H1 (cell line): ENCODE measurements around the gene CAPN15. TPM values are rescaled to one million over a fixed set of nuclear protein-coding genes. Genes with fewer than 3 reads are reported as not detected.

Experiments used
- ASH2L ChIP-seq: fragments of 200-600, 300-600 bp; sonication (generic); IDR thresholded peaks from one replicate; pipeline ENCODE4 v1.7.1; 2017; ENCODE audit warnings: low read length
- CEBPB ChIP-seq: IDR thresholded peaks from 2 replicates; pipeline ENCODE4 v1.6.1; 2012; ENCODE audit warnings: low read depth, low read length
- CHD7 ChIP-seq: fragments of 300-600 bp; sonication (generic); IDR thresholded peaks from 2 replicates; pipeline ENCODE4 v1.7.1; 2012; ENCODE audit warnings: low read length, moderate library complexity, mild to moderate bottlenecking, inconsistent platforms; ENCODE audit not compliant: insufficient replicate concordance
- HDAC2 ChIP-seq, 2 experiments: fragments of 300-600 bp in 1 of 2; sonication (generic) in 1 of 2; IDR thresholded peaks; 2 replicates each; pipeline ENCODE4 v1.6.1; 2011 to 2012; ENCODE audit warnings: low read depth in 2 of 2, low read length in 2 of 2, mild to moderate bottlenecking in 2 of 2, moderate library complexity in 2 of 2, borderline replicate concordance in 1 of 2, inconsistent platforms in 1 of 2
- JUN ChIP-seq: IDR thresholded peaks from 2 replicates; pipeline ENCODE4 v1.6.1; 2011; ENCODE audit warnings: low read depth, mild to moderate bottlenecking, improper control_type of control experiment, low read length
- MAX ChIP-seq: IDR thresholded peaks from 2 replicates; pipeline ENCODE4 v1.6.1; 2012; ENCODE audit warnings: inconsistent platforms
- SIN3A ChIP-seq, 2 experiments: IDR thresholded peaks in 1 of 2; conservative IDR thresholded peaks in 1 of 2; 2 replicates each; pipeline ENCODE4 v1.6.1; 2011 to 2012; ENCODE audit warnings: low read length in 2 of 2, improper control_type of control experiment in 1 of 2, low read depth in 1 of 2, mild to moderate bottlenecking in 1 of 2
- SP2 ChIP-seq: IDR thresholded peaks from 2 replicates; pipeline ENCODE4 v1.6.1; 2012; ENCODE audit warnings: mild to moderate bottlenecking, low read length, inconsistent platforms
- SRF ChIP-seq: IDR thresholded peaks from 2 replicates; pipeline ENCODE4 v1.6.1; 2011; ENCODE audit warnings: mild to moderate bottlenecking, low read depth, low read length, moderate library complexity
- polyA plus RNA-seq, 7 experiments: library from polyadenylated mRNA; depleted of rRNA in 3 of 7; stranded (reverse) in 5 of 7; unstranded in 2 of 7; fragments of >200 nt in 5 of 7; fragments of 200-250 nt in 2 of 7; gene quantifications; 1 replicate in 5 of 7; 2 replicates in 1 of 7; 4 replicates in 1 of 7; pipeline versions ENCODE4 v1.2.1 to v1.2.3, GENCODE V29; 2011 to 2013; ENCODE audit warnings: missing spikeins in 2 of 7, mixed read lengths in 2 of 7
- total RNA-seq: library from RNA; stranded (reverse); fragmentation: NEBNext Ultra II Directional; extraction: Animal tissue kit (Norgen Biotek cat#: 25700); gene quantifications from 2 replicates; pipeline ENCODE4 v1.2.1, GENCODE V29; 2021

CAPN15 gene
- total and polyA plus RNA-seq, 2 of the 8 experiments (the other 6 are each of a cell fraction or from before 2014, with no cell fraction given) = 38.9 to 76.9 TPM

DNA sequence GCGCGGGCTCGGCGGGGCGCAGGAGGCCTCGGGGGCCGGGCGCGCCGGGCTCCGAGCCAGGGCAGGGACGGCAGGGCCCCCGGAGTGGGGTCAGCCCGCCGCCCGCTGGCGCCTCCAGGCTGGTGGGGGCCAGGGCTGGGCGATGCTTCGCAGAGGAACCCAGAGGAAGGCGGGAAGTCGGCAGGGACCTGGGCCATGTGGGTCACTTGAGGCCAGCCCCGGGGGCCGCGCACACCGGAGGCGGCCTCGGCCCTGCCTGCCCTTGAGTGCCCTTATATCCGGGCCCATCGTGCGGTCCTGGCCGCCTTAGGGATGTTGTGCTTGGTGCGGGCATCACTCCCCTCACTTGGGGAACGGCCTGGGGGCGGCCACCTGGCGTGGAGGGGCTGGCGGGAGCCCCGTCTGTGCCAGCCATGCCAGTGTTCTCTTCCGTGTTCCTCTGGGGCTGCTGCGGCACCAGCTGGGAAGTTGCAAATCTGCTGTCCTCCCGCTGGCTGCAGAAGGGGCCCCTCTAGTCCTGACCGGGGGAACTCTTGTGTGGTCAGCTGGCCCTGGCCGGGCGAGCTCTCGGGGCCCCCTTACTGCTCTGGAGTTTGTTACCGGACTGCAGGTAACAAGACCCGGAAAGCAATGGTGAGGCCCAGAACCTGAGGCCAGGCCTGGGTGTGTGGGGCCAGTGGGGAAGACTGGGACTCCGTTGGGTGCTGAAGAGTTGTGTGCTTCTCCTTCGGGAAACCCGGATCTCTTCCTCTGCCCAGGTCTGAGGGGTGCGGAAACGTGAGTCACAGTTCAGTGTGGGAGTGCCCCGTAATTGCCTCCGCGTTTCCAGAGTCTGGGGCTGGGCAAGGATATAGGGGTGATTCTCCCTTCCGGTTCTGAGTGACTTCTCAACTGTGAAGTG lies 849 bp downstream of the CAPN15 start (continued):
- TF ChIP-seq CHD7 = no peak
- peak; percentile 90 for TF ChIP-seq MAX
- no peak for TF ChIP-seq CEBPB
- TF ChIP-seq ASH2L = no peak
- no peak for TF ChIP-seq JUN
- TF ChIP-seq SP2 = no peak
- TF ChIP-seq SRF = no peak
- TF ChIP-seq SIN3A (conservative IDR thresholded peaks at IDR 0.05 in 1 of 2, IDR thresholded peaks at IDR 0.05 in 1 of 2; ENCODE audit: low read depth in 1 of 2, low read length in 2 of 2) = 0 out of 4 replicates have a peak, but pooled peaks have one; percentile 16 to 20
- TF ChIP-seq HDAC2 (IDR thresholded peaks at IDR 0.05; ENCODE audit: borderline replicate concordance in 1 of 2, low read depth in 2 of 2, low read length in 2 of 2) = peak in 1 of 2 experiments; percentile 54; a peak in 1 of 4 replicates
